NT2/D1 (cell line): ENCODE measurements around the gene PEX12.
"Not testable (repeated sequence)": the region's sequence is repeated elsewhere in the genome, so short reads cannot be mapped to it uniquely, and the experiment has no call there.

Experiments
- DNase-seq: peaks from one replicate; pipeline ENCODE4 v3.0.0-alpha.2; 2011; ENCODE audit warnings: low read depth, low spot score
- H3K27me3 ChIP-seq: 2 replicates; pipeline ENCODE4 v1.6.0; 2011; ENCODE audit warnings: mild to moderate bottlenecking; ENCODE audit not compliant: insufficient read length, insufficient read depth
- H3K36me3 ChIP-seq: 2 replicates; pipeline ENCODE4 v1.6.1; 2011; ENCODE audit warnings: mild to moderate bottlenecking, low read length, mixed read lengths; ENCODE audit not compliant: insufficient read depth, insufficient read length
- H3K4me1 ChIP-seq: 2 replicates; pipeline ENCODE4 v1.5.1; 2011; ENCODE audit not compliant: insufficient read depth, insufficient read length
- H3K4me3 ChIP-seq: 2 replicates; pipeline ENCODE4 v1.5.1; 2011; ENCODE audit warnings: low read depth; ENCODE audit not compliant: insufficient read length
- H3K9ac ChIP-seq: 2 replicates; pipeline ENCODE4 v1.6.0; 2011; ENCODE audit warnings: low read depth; ENCODE audit not compliant: insufficient read length
- H3K9me3 ChIP-seq: 2 replicates; pipeline ENCODE4 v1.5.1; 2011; ENCODE audit warnings: mild to moderate bottlenecking, low read length; ENCODE audit not compliant: insufficient read depth
- SUZ12 ChIP-seq: IDR thresholded peaks from 2 replicates; pipeline ENCODE4 v1.6.1; 2011; ENCODE audit not compliant: insufficient read length, insufficient read depth; ENCODE audit errors: extremely low read depth
- YY1 ChIP-seq: IDR thresholded peaks from 2 replicates; pipeline ENCODE4 v1.6.1; 2011; ENCODE audit not compliant: insufficient read length, insufficient read depth
- ZNF274 ChIP-seq: IDR thresholded peaks from 2 replicates; pipeline ENCODE4 v1.6.1; 2011; ENCODE audit warnings: mild to moderate bottlenecking, low read depth, low read length

The PEX12 gene

DNA sequence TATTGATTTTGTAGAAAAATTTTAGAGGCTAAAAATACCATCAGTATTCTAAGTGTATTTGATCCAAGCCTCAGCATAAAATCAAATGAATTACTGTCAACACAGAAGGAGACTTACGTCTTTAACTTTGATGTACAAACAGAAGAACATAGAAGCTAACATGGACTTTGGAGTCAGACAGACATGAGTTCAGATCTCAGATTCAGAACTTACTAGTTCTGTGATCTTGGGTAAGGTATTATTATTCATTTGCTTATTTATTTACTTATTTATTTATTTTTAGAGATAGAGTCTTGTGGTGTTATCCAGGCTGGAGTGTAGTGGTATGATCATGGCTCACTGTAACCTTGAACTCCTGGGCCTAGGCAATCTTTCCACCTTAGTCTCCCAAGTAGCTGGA, 36.9 kb downstream of the PEX12 start:
- DNase-seq = no peak
- Histone ChIP-seq H3K27me3 (no peaks in the 10 kb centered on the region), H3K4me1 (no peaks in the 10 kb centered on the region), H3K4me3 (no peak overlapping the region), H3K9me3 (no peaks in the 10 kb centered on the region), H3K36me3 (no peaks in the 10 kb centered on the region), H3K9ac (no peak overlapping the region)
- TF ChIP-seq YY1 = no peak
- TF ChIP-seq ZNF274 = no peak
- TF ChIP-seq SUZ12 = no peak

- TF ChIP-seq SUZ12 (no peak), ZNF274 (no peak), YY1 (no peak)
Observed at GRCh38 chr17:35540589-35541404, 37.6 kb downstream of the PEX12 start.

DNA sequence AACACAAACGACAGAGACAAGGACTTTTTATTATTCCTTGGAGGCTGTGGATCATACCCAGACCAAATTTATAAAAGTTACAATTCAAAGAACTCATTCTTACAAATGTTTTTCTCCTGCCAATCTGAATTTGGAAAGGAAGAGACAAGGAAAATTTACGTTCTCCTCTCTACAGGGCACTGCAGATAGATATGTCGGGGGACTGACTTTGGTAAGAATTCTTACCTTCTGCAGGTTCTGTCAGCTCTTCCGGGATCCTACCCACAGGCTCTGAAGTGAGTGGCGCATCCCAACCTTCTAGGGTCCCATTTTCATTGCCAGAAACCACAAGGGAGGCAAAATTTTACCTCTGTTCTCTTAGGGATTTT, 38.7 kb downstream of the PEX12 start:
- H3K36me3 ChIP-seq = no peaks in the 10 kb centered on the region
- H3K9ac ChIP-seq = no peak overlapping the region
- DNase-seq = no peak
- H3K4me1 ChIP-seq = no peaks in the 10 kb centered on the region
- H3K4me3 ChIP-seq = no peak overlapping the region
- no peaks in the 10 kb centered on the region for H3K27me3 ChIP-seq
- no peak for TF ChIP-seq ZNF274
- no peak for TF ChIP-seq SUZ12
- H3K9me3 ChIP-seq = no peaks in the 10 kb centered on the region

More at GRCh38 chr17:35540589-35541404, 37.6 kb downstream of the PEX12 start:
- Histone ChIP-seq H3K4me3 (no peak overlapping the region), H3K9ac (no peak overlapping the region), H3K4me1 (no peaks in the 10 kb centered on the region), H3K9me3 (no peaks in the 10 kb centered on the region), H3K27me3 (no peaks in the 10 kb centered on the region), H3K36me3 (no peaks in the 10 kb centered on the region)
- no peak for DNase-seq

GRCh38 chr17:35537601-35538141, 40.7 kb downstream of the PEX12 start, which contains the start of gene SLFN12L:
TSS of gene SLFN12L (minus strand) at chr17:35537678. CDS start at chr17:35522364, 15,314 bp downstream.
- no peaks in the 10 kb centered on the region for H3K9me3 ChIP-seq
- DNase-seq = no peak
- TF ChIP-seq ZNF274 (no peak), YY1 (no peak), SUZ12 (no peak)
- no peak within 1 kb of the TSS for H3K4me3 ChIP-seq
- H3K9ac ChIP-seq = no peak within 1 kb of the TSS
- H3K27me3 ChIP-seq = no peaks in the 10 kb centered on the region
- H3K36me3 ChIP-seq = no peaks in the 10 kb centered on the region
- no peaks in the 10 kb centered on the region for H3K4me1 ChIP-seq

DNA sequence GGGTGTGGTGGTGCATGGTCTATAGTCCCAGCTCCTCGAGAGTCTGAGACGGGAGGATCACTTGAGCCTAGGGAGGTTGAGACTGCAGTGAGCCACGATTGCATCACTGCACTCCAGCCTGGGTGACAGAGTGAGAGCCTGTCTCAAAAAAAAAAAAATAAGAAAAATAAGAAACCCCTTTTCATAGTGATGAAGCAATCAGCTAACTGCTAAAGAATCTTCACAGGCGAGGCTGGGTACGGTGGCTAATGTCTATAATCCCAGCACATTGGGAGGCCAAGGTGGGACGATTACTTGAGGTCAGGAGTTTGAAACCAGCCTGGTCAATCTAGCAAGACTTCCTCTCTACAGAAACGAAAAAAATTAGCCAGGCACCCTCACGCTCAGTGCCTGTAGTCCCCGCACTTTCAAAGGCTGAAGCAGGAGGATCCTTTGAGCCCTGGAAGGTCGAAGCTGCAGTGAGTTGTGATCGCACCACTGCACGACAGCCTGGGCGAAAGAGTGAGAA, 41.7 kb downstream of the PEX12 start:
- H3K36me3 ChIP-seq = no peaks in the 10 kb centered on the region
- DNase-seq = no peak
- no peaks in the 10 kb centered on the region for H3K9me3 ChIP-seq
- no peak overlapping the region for H3K9ac ChIP-seq
- H3K4me3 ChIP-seq = no peak overlapping the region
- H3K27me3 ChIP-seq = no peaks in the 10 kb centered on the region
- no peaks in the 10 kb centered on the region for H3K4me1 ChIP-seq
- TF ChIP-seq YY1 = no peak
- TF ChIP-seq ZNF274 = no peak
- TF ChIP-seq SUZ12 = no peak

- H3K4me1 ChIP-seq, H3K9me3 ChIP-seq, DNase-seq, H3K4me3 ChIP-seq, H3K27me3 ChIP-seq, H3K9ac ChIP-seq, H3K36me3 ChIP-seq: not testable (repeated sequence)
Observed at GRCh38 chr17:35535406-35535805, 43.0 kb downstream of the PEX12 start.

GRCh38 chr17:35534576-35535093, 43.7 kb downstream of the PEX12 start:
- Histone ChIP-seq H3K36me3 (no peaks in the 10 kb centered on the region), H3K9ac (no peak overlapping the region), H3K9me3 (no peaks in the 10 kb centered on the region), H3K4me3 (no peak overlapping the region), H3K4me1 (no peaks in the 10 kb centered on the region), H3K27me3 (no peaks in the 10 kb centered on the region)
- no peak for TF ChIP-seq YY1
- DNase-seq = no peak
